GM12891 (cell line): Measurements from ENCODE around the gene GPR84.

Experiments used
- POLR2A ChIP-seq: IDR thresholded peaks from 2 replicates; pipeline ENCODE4 v1.6.1; 2011; ENCODE audit warnings: low read depth, low read length, control low read depth
- POLR2AphosphoS5 ChIP-seq: IDR thresholded peaks from 2 replicates; pipeline ENCODE4 v1.6.1; 2011; ENCODE audit warnings: low read depth, low read length, control low read depth
- TAF1 ChIP-seq: IDR thresholded peaks from 2 replicates; pipeline ENCODE4 v1.6.1; 2011; ENCODE audit warnings: low read depth, low read length, control low read depth

DNA sequence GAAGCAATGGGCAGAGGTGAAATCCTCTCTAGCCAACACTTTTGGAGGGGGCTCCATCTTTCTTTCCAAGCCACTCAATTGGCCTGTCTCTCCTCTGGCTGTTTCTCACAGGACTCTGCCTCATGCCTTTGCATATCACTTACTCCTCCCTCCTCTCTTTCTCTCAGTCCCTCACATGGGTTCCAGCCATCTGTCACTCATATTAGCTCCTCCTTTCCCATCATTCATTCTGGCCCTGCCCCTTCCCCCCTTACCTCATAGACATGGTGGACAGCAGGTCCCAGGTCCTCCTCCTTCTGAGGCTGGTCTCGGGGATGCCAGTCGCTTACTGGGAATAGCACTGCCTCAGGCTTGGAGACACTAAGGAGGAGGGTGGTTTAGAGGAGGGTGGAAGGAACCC lies 36.8 kb upstream of the GPR84 start:
- TF ChIP-seq POLR2A (no peak), POLR2AphosphoS5 (no peak), TAF1 (no peak)
